ENCODE measurements around the gene DDC.

Gene DDC

DNA sequence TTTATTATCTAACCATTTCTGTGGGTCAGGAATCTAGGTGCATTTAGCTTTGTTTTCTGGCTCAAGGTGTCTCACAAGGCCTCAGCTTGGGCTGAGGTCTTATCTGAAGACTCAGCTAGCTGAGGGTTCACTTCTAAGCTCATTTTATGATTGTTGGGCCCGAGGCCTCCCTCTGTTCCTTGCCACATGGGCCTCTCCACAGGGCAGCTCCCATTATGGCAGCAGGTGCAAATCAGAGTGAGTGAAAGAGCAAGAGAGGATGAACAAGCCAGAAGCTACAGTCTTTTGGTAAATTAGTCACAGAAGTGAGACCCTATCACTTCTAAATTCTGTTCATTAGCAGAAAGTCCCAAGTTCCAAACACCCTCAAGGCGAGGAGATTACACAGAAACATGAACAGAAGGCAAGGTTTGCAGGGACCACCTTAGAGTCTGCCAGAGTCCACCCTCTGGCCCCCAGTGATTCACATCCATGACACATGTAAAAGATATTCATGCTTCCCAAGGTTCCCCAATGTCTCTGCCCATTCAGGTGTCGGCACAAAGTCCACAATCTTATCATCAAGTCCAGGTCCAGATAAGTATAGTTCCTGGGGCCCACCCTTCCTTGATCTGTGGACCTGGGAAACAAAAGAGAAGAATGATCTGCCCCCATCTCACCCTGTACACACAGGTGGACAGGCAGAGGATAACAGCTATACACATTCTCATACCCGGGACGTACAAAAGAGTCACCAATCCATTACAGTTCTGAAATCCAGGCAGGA lies 138.7 kb downstream of the DDC start:
- CTCF ChIA-PET, result interaction anchor here (0.9 to 6.5 kb wide), 7 partner anchors 9 to 221 kb away, joined by 3 to 61 read pairs (median 3); no protein-coding TSS in a partner anchor
- TF ChIP-seq, protein P1, sequence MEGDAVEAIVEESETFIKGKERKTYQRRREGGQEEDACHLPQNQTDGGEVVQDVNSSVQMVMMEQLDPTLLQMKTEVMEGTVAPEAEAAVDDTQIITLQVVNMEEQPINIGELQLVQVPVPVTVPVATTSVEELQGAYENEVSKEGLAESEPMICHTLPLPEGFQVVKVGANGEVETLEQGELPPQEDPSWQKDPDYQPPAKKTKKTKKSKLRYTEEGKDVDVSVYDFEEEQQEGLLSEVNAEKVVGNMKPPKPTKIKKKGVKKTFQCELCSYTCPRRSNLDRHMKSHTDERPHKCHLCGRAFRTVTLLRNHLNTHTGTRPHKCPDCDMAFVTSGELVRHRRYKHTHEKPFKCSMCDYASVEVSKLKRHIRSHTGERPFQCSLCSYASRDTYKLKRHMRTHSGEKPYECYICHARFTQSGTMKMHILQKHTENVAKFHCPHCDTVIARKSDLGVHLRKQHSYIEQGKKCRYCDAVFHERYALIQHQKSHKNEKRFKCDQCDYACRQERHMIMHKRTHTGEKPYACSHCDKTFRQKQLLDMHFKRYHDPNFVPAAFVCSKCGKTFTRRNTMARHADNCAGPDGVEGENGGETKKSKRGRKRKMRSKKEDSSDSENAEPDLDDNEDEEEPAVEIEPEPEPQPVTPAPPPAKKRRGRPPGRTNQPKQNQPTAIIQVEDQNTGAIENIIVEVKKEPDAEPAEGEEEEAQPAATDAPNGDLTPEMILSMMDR (IDR thresholded peaks at IDR 0.05; ENCODE audit: control extremely low read depth, extremely low read depth, low read depth, missing control alignments), result no peak
- no peak for DNase-seq (ENCODE audit: extremely low spot score)
- POLR2A ChIA-PET, result no interaction called here

DNA sequence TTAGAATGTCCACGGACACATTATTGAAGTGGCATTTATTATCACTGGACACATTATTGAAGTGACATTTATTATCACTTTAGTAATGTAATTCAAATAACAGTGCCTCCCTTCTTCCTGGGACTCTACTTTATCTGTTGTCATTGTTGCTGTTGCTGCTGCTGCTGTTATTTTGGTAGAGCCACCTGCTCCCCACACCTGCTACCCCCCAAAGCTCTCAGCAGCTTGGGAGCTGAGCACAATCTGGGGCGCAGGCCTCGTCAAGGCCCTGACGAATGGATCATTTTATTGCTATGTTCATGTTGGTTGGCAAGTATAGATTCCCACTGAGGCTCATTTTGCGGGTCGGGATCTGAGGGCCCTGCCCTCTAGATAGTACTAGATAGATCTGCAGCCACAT lies 139.9 kb downstream of the DDC start:
- ChIA-PET POLR2A (no interaction called here), CTCF (interaction anchor here (1.4 to 6.5 kb wide), 3 partner anchors 8 to 22 kb away, joined by 3 to 61 read pairs (median 3); no protein-coding TSS in a partner anchor)
- DNase-seq (ENCODE audit: extremely low spot score), result no peak
- TF ChIP-seq, protein P1 (IDR thresholded peaks at IDR 0.05; ENCODE audit: control extremely low read depth, extremely low read depth, low read depth, missing control alignments), result no peak

DNA sequence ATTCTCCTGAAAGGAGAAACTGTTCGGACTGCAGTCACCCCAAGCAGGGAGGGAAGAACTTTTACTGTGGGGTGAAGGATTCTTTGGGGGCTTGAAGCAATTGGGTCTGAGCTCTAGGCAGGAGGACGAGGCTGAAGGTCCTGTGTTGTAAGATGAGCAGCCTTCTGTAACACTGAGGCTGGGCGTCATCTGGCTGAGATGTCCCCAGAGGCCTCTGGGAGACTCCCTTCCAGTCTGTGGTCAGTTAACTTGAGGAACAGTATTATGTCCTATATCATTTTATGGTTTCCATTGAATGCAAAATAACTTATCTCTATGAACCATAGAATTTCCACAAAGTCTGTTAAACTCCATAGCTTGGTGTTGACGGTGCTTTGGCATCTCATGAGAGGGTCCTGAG lies 141.3 kb downstream of the DDC start:
- POLR2A ChIA-PET, result no interaction called here
- no peak for DNase-seq (ENCODE audit: extremely low spot score)
- TF ChIP-seq, protein P1 (IDR thresholded peaks at IDR 0.05; ENCODE audit: control extremely low read depth, extremely low read depth, low read depth, missing control alignments), result no peak
- CTCF ChIA-PET, result interaction anchor here (0.9 to 1.4 kb wide), 3 partner anchors 9 to 281 kb away, joined by 3 to 5 read pairs (median 3); no protein-coding TSS in a partner anchor

DNA sequence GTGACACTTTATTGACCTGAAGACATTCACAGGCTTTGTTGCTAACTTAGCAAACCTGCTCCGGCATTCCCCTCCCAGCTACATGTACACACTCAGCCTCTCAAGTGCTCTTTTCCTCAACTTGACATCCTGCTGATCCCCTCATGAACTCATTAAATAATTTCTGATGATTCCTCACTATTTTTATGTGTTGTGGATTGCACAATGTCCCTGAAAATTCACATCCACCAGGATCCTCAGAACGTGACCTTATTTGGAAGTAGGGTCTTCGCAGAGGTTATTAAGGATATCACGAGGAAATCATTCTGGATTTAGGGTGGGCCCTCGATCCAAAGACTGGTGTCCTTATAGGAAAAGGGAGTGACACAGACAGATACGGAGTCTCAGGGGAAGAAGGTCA lies 142.3 kb downstream of the DDC start:
- POLR2A ChIA-PET, result no interaction called here
- TF ChIP-seq, protein P1 (IDR thresholded peaks at IDR 0.05; ENCODE audit: control extremely low read depth, extremely low read depth, low read depth, missing control alignments), result no peak
- no peak for DNase-seq (ENCODE audit: extremely low spot score)
- CTCF ChIA-PET, result interaction anchor here (1.1 to 9.9 kb wide), 4 partner anchors 10 to 236 kb away, joined by 3 to 99 read pairs (median 8); no protein-coding TSS in a partner anchor

DNA sequence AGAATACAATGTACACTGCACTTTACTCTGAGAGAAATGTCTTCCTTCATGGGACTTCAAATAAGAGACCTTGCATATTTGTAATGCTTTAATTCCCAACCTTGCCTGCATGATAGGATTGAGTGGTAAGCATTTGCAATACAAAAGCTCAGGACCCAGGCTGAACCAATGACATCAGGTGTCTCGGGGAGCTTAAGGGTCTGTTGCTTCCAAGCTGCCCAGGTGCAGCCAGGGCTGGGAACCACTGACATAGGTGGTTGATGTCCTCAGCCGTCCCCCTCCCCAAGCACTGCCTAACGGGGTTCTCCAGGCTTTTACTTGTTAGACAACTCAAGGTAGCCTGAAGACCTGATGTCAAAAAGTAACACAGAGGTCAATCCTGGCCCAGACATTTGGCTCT lies 144.2 kb downstream of the DDC start:
- no peak for DNase-seq (ENCODE audit: extremely low spot score)
- TF ChIP-seq, protein P1 (IDR thresholded peaks at IDR 0.05; ENCODE audit: control extremely low read depth, extremely low read depth, low read depth, missing control alignments), result no peak
- CTCF ChIA-PET, result interaction anchor here (1.0 to 9.9 kb wide), 13 partner anchors 7 to 278 kb away, joined by 3 to 99 read pairs (median 6); no protein-coding TSS in a partner anchor
- POLR2A ChIA-PET, result no interaction called here

DNA sequence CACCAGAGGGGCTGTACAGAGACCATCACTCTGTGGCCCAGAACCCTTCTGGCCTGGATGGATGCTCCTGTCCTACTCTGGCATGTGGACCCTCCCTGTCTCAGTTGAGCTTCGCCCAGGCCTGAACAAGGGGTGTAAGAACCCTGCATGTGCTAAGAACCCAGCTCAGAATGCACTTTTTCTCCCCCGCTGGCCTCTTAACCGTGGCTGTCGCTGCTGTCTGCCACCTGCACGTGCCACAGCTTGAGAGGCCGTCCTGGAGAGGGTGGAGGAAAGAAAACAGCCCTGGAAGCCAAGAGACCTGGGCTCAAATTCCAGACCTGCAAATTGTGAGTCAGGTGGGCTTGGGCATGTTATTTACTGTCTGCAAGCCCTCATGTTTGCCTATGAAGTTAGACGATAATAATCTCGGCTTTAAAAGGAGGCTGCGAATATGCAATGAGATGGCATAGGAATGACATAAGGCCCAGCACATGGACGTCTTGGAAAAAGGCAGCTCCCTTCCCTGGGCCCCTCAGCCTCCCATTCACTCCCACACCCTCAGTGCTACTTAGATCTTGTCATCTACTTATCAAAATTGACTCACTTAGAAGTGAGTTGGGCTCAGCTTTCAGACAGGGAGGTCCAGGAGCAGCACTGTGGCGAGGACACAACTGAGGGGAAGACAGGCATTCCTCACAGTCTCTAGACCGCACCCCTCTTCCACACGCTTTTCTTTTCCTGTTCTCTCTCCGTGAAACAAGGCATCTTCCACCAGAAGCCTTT lies 146.5 kb downstream of the DDC start:
- POLR2A ChIA-PET, result no interaction called here
- no peak for DNase-seq (ENCODE audit: extremely low spot score)
- CTCF ChIA-PET, result interaction anchor here (0.8 to 9.9 kb wide), 55 partner anchors 9 to 350 kb away, joined by 3 to 99 read pairs (median 5); partner anchors contain the start of gene ZPBP
- TF ChIP-seq, protein P1 (IDR thresholded peaks at IDR 0.05; ENCODE audit: control extremely low read depth, extremely low read depth, low read depth, missing control alignments), result no peak
